ENCODE data around the gene NTSR1. TPM values are rescaled to one million over a fixed set of nuclear protein-coding genes. Genes with fewer than 3 reads are reported as not detected.

NTSR1 gene
- total RNA-seq, 1 donor from 2014 or later: 0.09 TPM

GRCh38 chr20:62695448-62696414 is 12.9 kb upstream of the NTSR1 start:
- intact Hi-C loops (cut with DNase I): no loop called here
- ATAC-seq (no peak), DNase-seq (no peak)
- H3K4me3 ChIP-seq: no peak overlapping the region
- no peaks in the 10 kb centered on the region for H3K9me3 ChIP-seq
- H3K27me3 ChIP-seq: peaks cover 15% of the 10 kb centered on the region
- TF ChIP-seq CTCF (IDR thresholded peaks at IDR 0.05): no peak
- no peaks in the 10 kb centered on the region for H3K36me3 ChIP-seq
- no peaks in the 10 kb centered on the region for H3K4me1 ChIP-seq
- H3K27ac ChIP-seq: no peak overlapping the region

- Histone ChIP-seq H3K27me3 (peaks cover 8% of the 10 kb centered on the region), H3K9me3 (no peaks in the 10 kb centered on the region), H3K4me1 (no peaks in the 10 kb centered on the region), H3K4me3 (no peak overlapping the region), H3K27ac (no peak overlapping the region), H3K36me3 (no peaks in the 10 kb centered on the region)
- TF ChIP-seq CTCF (IDR thresholded peaks at IDR 0.05): no peak
- no peak for ATAC-seq
- DNase-seq: no peak
- intact Hi-C loops (cut with DNase I): no loop called here
Measured at GRCh38 chr20:62696434-62696957, 12.1 kb upstream of the NTSR1 start.

- no peak for DNase-seq
- peaks cover 3% of the 10 kb centered on the region for H3K27me3 ChIP-seq
- no peak overlapping the region for H3K27ac ChIP-seq
- no peak for TF ChIP-seq CTCF (IDR thresholded peaks at IDR 0.05)
- intact Hi-C loops (cut with DNase I): no loop called here
- no peak for ATAC-seq
- H3K36me3 ChIP-seq: no peaks in the 10 kb centered on the region
- no peaks in the 10 kb centered on the region for H3K9me3 ChIP-seq
- H3K4me1 ChIP-seq: no peaks in the 10 kb centered on the region
- H3K4me3 ChIP-seq: no peak overlapping the region
Measured at GRCh38 chr20:62696989-62697388, 11.6 kb upstream of the NTSR1 start.

- Histone ChIP-seq H3K9me3 (no peaks in the 10 kb centered on the region), H3K4me1 (no peaks in the 10 kb centered on the region), H3K27me3 (no peaks in the 10 kb centered on the region), H3K27ac (no peak overlapping the region), H3K36me3 (no peaks in the 10 kb centered on the region), H3K4me3 (no peak overlapping the region)
- no peak for ATAC-seq
- intact Hi-C loops (cut with DNase I): no loop called here
- DNase-seq: no peak
- TF ChIP-seq CTCF (IDR thresholded peaks at IDR 0.05): no peak
Measured at GRCh38 chr20:62697468-62697912, 11.1 kb upstream of the NTSR1 start.

- no peak overlapping the region for H3K27ac ChIP-seq
- intact Hi-C loops (cut with DNase I): no loop called here
- H3K27me3 ChIP-seq: no peaks in the 10 kb centered on the region
- no peak for DNase-seq
- no peaks in the 10 kb centered on the region for H3K9me3 ChIP-seq
- H3K4me1 ChIP-seq: no peaks in the 10 kb centered on the region
- no peaks in the 10 kb centered on the region for H3K36me3 ChIP-seq
- no peak for TF ChIP-seq CTCF (IDR thresholded peaks at IDR 0.05)
- no peak for ATAC-seq
- no peak overlapping the region for H3K4me3 ChIP-seq
Measured at GRCh38 chr20:62698231-62698630, 10.4 kb upstream of the NTSR1 start.

Data from upper lobe of right lung (tissue), 1 donor.